22Rv1 (cell line): ENCODE results near the gene ASXL1.

Experiments
- ZFX ChIP-seq: fragments of 450-650 bp; IDR thresholded peaks from 2 replicates; pipeline ENCODE4 v1.6.1; 2017; ENCODE audit warnings: antibody characterized with exemption, borderline replicate concordance
- TF ChIP-seq, protein P1 (sequence below): fragments of 450-650 bp; IDR thresholded peaks from 2 replicates; pipeline ENCODE4 v1.5.1; 2017; ENCODE audit warnings: mild to moderate bottlenecking

GRCh38 chr20:32421290-32421689, 63.2 kb downstream of the ASXL1 start:
- TF ChIP-seq, protein P1, sequence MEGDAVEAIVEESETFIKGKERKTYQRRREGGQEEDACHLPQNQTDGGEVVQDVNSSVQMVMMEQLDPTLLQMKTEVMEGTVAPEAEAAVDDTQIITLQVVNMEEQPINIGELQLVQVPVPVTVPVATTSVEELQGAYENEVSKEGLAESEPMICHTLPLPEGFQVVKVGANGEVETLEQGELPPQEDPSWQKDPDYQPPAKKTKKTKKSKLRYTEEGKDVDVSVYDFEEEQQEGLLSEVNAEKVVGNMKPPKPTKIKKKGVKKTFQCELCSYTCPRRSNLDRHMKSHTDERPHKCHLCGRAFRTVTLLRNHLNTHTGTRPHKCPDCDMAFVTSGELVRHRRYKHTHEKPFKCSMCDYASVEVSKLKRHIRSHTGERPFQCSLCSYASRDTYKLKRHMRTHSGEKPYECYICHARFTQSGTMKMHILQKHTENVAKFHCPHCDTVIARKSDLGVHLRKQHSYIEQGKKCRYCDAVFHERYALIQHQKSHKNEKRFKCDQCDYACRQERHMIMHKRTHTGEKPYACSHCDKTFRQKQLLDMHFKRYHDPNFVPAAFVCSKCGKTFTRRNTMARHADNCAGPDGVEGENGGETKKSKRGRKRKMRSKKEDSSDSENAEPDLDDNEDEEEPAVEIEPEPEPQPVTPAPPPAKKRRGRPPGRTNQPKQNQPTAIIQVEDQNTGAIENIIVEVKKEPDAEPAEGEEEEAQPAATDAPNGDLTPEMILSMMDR: no peak
- no peak for TF ChIP-seq ZFX
